Prostate gland (tissue), 2 donors: Measurements from ENCODE around the gene UPF3B. TPM values are rescaled to one million over a fixed set of nuclear protein-coding genes. Genes with fewer than 3 reads are reported as not detected.

Source experiments
- DNase-seq: peaks from one replicate; pipeline ENCODE4 v3.0.0-alpha.2; 2019; ENCODE audit warnings: low spot score
- H3K27ac ChIP-seq, 2 donors: fragments of 200-600 bp; sonication (generic); 2 replicates each; pipeline ENCODE4 v1.5.1; 2017 to 2019
- H3K27me3 ChIP-seq: fragments of 200-600 bp; sonication (generic); replicated peaks from 2 replicates; pipeline ENCODE4 v1.5.1; 2019; ENCODE audit not compliant: insufficient read depth
- H3K36me3 ChIP-seq, 2 donors: fragments of 200-600 bp; sonication (generic); 1 replicate in 1 of 2; 2 replicates in 1 of 2; pipeline versions ENCODE4 v1.5.1 to v1.8.1; 2017 to 2019
- H3K4me1 ChIP-seq: fragments of 200-600 bp; sonication (generic); replicated peaks from 2 replicates; pipeline ENCODE4 v1.5.1; 2019
- H3K4me3 ChIP-seq, 2 donors: fragments of 200-600 bp; sonication (generic); 2 replicates each; pipeline ENCODE4 v1.5.1; 2017 to 2019
- H3K9me3 ChIP-seq: fragments of 200-600 bp; sonication (generic); 2 replicates; pipeline ENCODE4 v1.5.1; 2017
- CTCF ChIP-seq, 4 experiments: fragments of 200-600 bp in 2 of 4; fragments of 450-650 bp in 2 of 4; sonication (generic) in 2 of 4; IDR thresholded peaks; 1 replicate in 3 of 4; 2 replicates in 1 of 4; pipeline ENCODE4 v1.5.1; 2016 to 2019; ENCODE audit warnings: antibody characterized with exemption in 4 of 4, mild to moderate bottlenecking in 2 of 4, moderate library complexity in 2 of 4
- POLR2A ChIP-seq: fragments of 450-650 bp; IDR thresholded peaks from one replicate; pipeline ENCODE4 v1.6.1; 2016; ENCODE audit warnings: antibody characterized with exemption, mild to moderate bottlenecking
- POLR2AphosphoS5 ChIP-seq: sonication (generic); formaldehyde crosslinking; IDR thresholded peaks from one replicate; pipeline ENCODE4 v1.6.1; 2017; ENCODE audit warnings: antibody characterized with exemption
- WGBS: methylation state at CpG from one replicate; pipeline ENCODE4 v1.1.5; 2018; 5-methylcytosine and 5-hydroxymethylcytosine counted together
- intact Hi-C: fragments of 100-400 bp; cut with DNase I; formaldehyde crosslinking; loops from one replicate; pipeline ENCODE4 v1.14.2; 2022
- total RNA-seq, 2 donors: library from RNA; depleted of rRNA; stranded (reverse); fragments of >200 nt; gene quantifications; one replicate each; pipeline ENCODE4 v1.1.0, GENCODE V29; 2016

The UPF3B gene
- total RNA-seq, 2 donors from 2014 or later, result 3.9 to 5.2 TPM

- 27% methylated on average over 7 of the region's 40 CpGs for WGBS
- TF ChIP-seq POLR2AphosphoS5 (no peak), POLR2A (no peak), CTCF (IDR thresholded peaks at IDR 0.05) (no peak)
- H3K36me3 ChIP-seq, result no peaks in the 10 kb centered on the region
- no peak overlapping the region for H3K4me3 ChIP-seq
- no peak overlapping the region for H3K27ac ChIP-seq
- intact Hi-C loops, result no loop called here
- H3K9me3 ChIP-seq, result no peaks in the 10 kb centered on the region
- no peaks in the 10 kb centered on the region for H3K27me3 ChIP-seq
- peak; percentile 4 for DNase-seq
- H3K4me1 ChIP-seq, result no peaks in the 10 kb centered on the region
Measured at GRCh38 chrX:119887721-119888425, 35.1 kb upstream of the UPF3B start.

GRCh38 chrX:119885554-119886428, 33.0 kb upstream of the UPF3B start:
- 87% methylated on average over 11 of the region's 11 CpGs for WGBS
- intact Hi-C loops, result no loop called here
- no peak for DNase-seq
- H3K27me3 ChIP-seq, result no peaks in the 10 kb centered on the region
- H3K4me3 ChIP-seq, result no peak overlapping the region
- H3K27ac ChIP-seq, result no peak overlapping the region
- H3K4me1 ChIP-seq, result no peaks in the 10 kb centered on the region
- H3K36me3 ChIP-seq, result no peaks in the 10 kb centered on the region
- no peaks in the 10 kb centered on the region for H3K9me3 ChIP-seq
- TF ChIP-seq POLR2A (no peak), POLR2AphosphoS5 (no peak), CTCF (IDR thresholded peaks at IDR 0.05) (no peak)

- 52% methylated on average over 11 of the region's 11 CpGs for WGBS
- H3K27ac ChIP-seq, result no peak overlapping the region
Measured at GRCh38 chrX:119880552-119881437, 28.0 kb upstream of the UPF3B start.

GRCh38 chrX:119880076-119880475, 27.3 kb upstream of the UPF3B start:
- TF ChIP-seq CTCF (IDR thresholded peaks at IDR 0.05) (no peak), POLR2A (no peak), POLR2AphosphoS5 (no peak)
- no peaks in the 10 kb centered on the region for H3K4me1 ChIP-seq
- intact Hi-C loops, result no loop called here
- H3K4me3 ChIP-seq, result no peak overlapping the region
- no peak for DNase-seq
- no peaks in the 10 kb centered on the region for H3K36me3 ChIP-seq
- H3K27me3 ChIP-seq, result no peaks in the 10 kb centered on the region
- H3K9me3 ChIP-seq, result no peaks in the 10 kb centered on the region
- H3K27ac ChIP-seq, result no peak overlapping the region
- 85% methylated on average over 4 of the region's 5 CpGs for WGBS

More at GRCh38 chrX:119880552-119881437, 28.0 kb upstream of the UPF3B start:
- peak; percentile 4 for DNase-seq
- intact Hi-C loops, result no loop called here
- Histone ChIP-seq H3K4me3 (no peak overlapping the region), H3K27me3 (no peaks in the 10 kb centered on the region), H3K9me3 (no peaks in the 10 kb centered on the region), H3K4me1 (no peaks in the 10 kb centered on the region), H3K36me3 (no peaks in the 10 kb centered on the region)
- TF ChIP-seq CTCF (IDR thresholded peaks at IDR 0.05) (peak in 2 of 4 experiments; percentile 31 to 47), POLR2A (no peak)
